ENCODE measurements around the gene QKI. TPM values are rescaled to one million over a fixed set of nuclear protein-coding genes. Genes with fewer than 3 reads are reported as not detected.

QKI gene
- total RNA-seq, 1 experiment from 2014 or later: 50.8 TPM

DNA sequence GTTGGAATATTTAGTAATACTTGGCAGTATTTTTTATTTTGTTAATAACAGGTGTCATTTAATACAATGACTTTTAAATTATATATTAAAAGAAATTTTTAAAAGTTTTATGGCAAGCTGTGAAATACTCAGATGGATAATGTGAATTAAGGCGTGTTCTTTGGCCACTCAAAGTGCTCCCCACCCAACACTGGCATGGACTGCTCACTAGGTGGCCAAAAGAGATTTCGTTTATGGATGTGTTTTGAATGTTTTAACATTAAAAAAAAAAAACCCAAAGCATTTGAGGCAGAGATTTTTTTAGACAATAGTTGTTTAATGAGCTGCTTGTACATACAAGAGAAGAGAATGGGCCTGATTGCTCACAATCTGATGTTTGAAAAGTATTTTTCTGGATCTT lies 86.5 kb downstream of the QKI start:
- Histone ChIP-seq H3K4me1 (replicated peaks; ENCODE audit: insufficient read depth) (no peaks in the 10 kb centered on the region), H3K9me2 (ENCODE audit: insufficient read depth) (no peaks in the 10 kb centered on the region), H4K20me1 (ENCODE audit: insufficient read depth) (peaks cover 61% of the 10 kb centered on the region), H3K9me3 (ENCODE audit: insufficient read depth, low read depth) (peaks cover 4% of the 10 kb centered on the region; the same call in 1 of the 2 replicates), H3F3A (ENCODE audit: insufficient read depth, low read depth) (peaks cover 15% of the 10 kb centered on the region; the same call in 1 of the 2 replicates), H3K27ac (no peak overlapping the region), H3K79me2 (ENCODE audit: low read depth) (peaks cover 95% of the 10 kb centered on the region), H3K36me3 (ENCODE audit: low read depth) (peaks cover 16% of the 10 kb centered on the region), H3K4me3 (no peak overlapping the region), H3K27me3 (ENCODE audit: insufficient read depth, low read depth) (no peaks in the 10 kb centered on the region), H3K4me2 (no peak overlapping the region), H2AFZ (no peak overlapping the region)
- intact Hi-C loops (cut with micrococcal nuclease; ENCODE audit: unreplicated experiment): no loop called here
- no peak for DNase-seq
- ChIA-PET CTCF (no interaction called here), POLR2A (ENCODE audit: unreplicated experiment) (no interaction called here)
- BruUV-seq (replicated peaks): no TSS peak
- no peak for TF ChIP-seq EZH2 (IDR thresholded peaks at IDR 0.05; ENCODE audit: low read depth)
- TF ChIP-seq, protein P1, sequence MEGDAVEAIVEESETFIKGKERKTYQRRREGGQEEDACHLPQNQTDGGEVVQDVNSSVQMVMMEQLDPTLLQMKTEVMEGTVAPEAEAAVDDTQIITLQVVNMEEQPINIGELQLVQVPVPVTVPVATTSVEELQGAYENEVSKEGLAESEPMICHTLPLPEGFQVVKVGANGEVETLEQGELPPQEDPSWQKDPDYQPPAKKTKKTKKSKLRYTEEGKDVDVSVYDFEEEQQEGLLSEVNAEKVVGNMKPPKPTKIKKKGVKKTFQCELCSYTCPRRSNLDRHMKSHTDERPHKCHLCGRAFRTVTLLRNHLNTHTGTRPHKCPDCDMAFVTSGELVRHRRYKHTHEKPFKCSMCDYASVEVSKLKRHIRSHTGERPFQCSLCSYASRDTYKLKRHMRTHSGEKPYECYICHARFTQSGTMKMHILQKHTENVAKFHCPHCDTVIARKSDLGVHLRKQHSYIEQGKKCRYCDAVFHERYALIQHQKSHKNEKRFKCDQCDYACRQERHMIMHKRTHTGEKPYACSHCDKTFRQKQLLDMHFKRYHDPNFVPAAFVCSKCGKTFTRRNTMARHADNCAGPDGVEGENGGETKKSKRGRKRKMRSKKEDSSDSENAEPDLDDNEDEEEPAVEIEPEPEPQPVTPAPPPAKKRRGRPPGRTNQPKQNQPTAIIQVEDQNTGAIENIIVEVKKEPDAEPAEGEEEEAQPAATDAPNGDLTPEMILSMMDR (conservative IDR thresholded peaks at IDR 0.05): no peak

DNA sequence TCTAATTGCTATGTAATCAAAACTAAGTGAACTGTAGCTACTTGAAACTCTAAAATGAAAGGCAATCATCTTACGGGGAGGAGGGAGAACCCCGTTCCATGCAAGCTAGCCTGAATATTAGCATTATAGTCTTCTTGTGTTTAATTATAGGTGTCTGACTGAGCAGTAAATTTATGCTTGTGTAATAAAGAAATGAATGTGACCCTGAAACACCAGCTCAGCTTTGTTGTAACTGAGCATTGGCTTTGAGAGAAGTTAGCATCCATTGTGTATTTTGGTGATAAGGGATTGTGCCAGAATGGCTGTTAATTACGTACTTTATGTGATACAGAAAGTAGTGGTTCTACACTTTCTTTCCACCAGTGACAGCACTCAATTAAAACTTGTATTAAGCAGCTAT lies 86.9 kb downstream of the QKI start:
- intact Hi-C loops (cut with micrococcal nuclease; ENCODE audit: unreplicated experiment): no loop called here
- no peaks in the 10 kb centered on the region for H3K4me1 ChIP-seq (replicated peaks; ENCODE audit: insufficient read depth)
- POLR2A ChIA-PET (ENCODE audit: unreplicated experiment): no interaction called here
- H3K27ac ChIP-seq: no peak overlapping the region
- no peak overlapping the region for H3K4me2 ChIP-seq
- no TSS peak for BruUV-seq (replicated peaks)
- H3F3A ChIP-seq (ENCODE audit: insufficient read depth, low read depth): peaks cover 15% of the 10 kb centered on the region; the same call in 1 of the 2 replicates
- peaks cover 5% of the 10 kb centered on the region for H3K9me3 ChIP-seq (ENCODE audit: insufficient read depth, low read depth)
- TF ChIP-seq EZH2 (IDR thresholded peaks at IDR 0.05; ENCODE audit: low read depth): no peak
- TF ChIP-seq, protein P1 (conservative IDR thresholded peaks at IDR 0.05): no peak
- no peak overlapping the region for H2AFZ ChIP-seq
- no peak overlapping the region for H3K4me3 ChIP-seq
- no peaks in the 10 kb centered on the region for H3K27me3 ChIP-seq (ENCODE audit: insufficient read depth, low read depth)
- DNase-seq: no peak
- H4K20me1 ChIP-seq (ENCODE audit: insufficient read depth): peaks cover 57% of the 10 kb centered on the region
- peaks cover 20% of the 10 kb centered on the region for H3K36me3 ChIP-seq (ENCODE audit: low read depth)
- no peaks in the 10 kb centered on the region for H3K9me2 ChIP-seq (ENCODE audit: insufficient read depth)
- H3K79me2 ChIP-seq (ENCODE audit: low read depth): peaks cover 95% of the 10 kb centered on the region
- CTCF ChIA-PET: no interaction called here

DNA sequence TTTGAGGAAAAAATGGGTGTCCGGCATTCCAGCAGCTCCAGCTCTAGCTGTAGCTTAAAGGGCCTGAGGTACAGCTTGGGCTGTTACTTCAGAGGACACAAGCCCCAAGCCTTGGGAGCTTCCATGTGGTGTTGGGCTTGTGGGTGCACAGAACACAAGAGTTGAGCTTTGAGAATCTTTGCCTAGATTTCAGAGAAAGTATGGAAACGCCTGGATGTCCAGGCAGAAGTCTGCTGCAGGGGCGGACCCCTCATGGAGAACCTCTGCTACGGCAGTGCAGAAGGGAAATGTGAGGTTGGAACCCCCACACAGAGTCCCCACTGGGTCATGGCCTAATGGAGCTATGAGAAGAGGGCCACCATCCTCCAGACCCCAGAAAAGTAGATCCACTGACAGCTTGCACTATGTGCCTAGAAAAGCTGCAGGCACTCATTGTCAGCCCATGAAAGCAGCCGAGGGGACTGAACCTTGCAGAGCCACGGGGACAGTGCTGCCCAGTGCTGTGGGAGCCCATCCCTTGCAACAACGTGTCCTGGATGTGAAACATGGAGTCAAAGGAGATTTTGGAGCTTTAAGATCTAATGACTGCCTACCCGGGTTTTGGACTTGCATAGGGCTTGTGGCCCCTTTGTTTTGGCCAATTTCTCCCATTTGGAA lies 90.6 kb downstream of the QKI start:
- H3F3A ChIP-seq (ENCODE audit: insufficient read depth, low read depth): peaks cover 11% of the 10 kb centered on the region; the same call in 1 of the 2 replicates
- no peak overlapping the region for H3K4me2 ChIP-seq
- peaks cover 23% of the 10 kb centered on the region for H3K9me3 ChIP-seq (ENCODE audit: insufficient read depth, low read depth)
- H2AFZ ChIP-seq: no peak overlapping the region
- H3K9me2 ChIP-seq (ENCODE audit: insufficient read depth): no peaks in the 10 kb centered on the region
- H4K20me1 ChIP-seq (ENCODE audit: insufficient read depth): peaks cover 30% of the 10 kb centered on the region
- no peaks in the 10 kb centered on the region for H3K4me1 ChIP-seq (replicated peaks; ENCODE audit: insufficient read depth)
- H3K79me2 ChIP-seq (ENCODE audit: low read depth): peaks cover 78% of the 10 kb centered on the region
- intact Hi-C loops (cut with micrococcal nuclease; ENCODE audit: unreplicated experiment): no loop called here
- no peak for DNase-seq
- no peaks in the 10 kb centered on the region for H3K27me3 ChIP-seq (ENCODE audit: insufficient read depth, low read depth)
- no peak overlapping the region for H3K4me3 ChIP-seq
- TF ChIP-seq, protein P1 (conservative IDR thresholded peaks at IDR 0.05): no peak
- TF ChIP-seq EZH2 (IDR thresholded peaks at IDR 0.05; ENCODE audit: low read depth): no peak
- BruUV-seq (replicated peaks): no TSS peak
- CTCF ChIA-PET: no interaction called here
- peaks cover 26% of the 10 kb centered on the region; the same call in 1 of the 2 replicates for H3K36me3 ChIP-seq (ENCODE audit: low read depth)
- H3K27ac ChIP-seq: no peak overlapping the region
- POLR2A ChIA-PET (ENCODE audit: unreplicated experiment): no interaction called here

Data from PC-9 (cell line).